Measurements from ENCODE around the gene SIL1.

Gene SIL1

GRCh38 chr5:138920181-138920580 lies 278.0 kb downstream of the SIL1 start:
- DNase-seq (ENCODE audit: low read depth) = no peak
- no peak overlapping the region for H3K4me3 ChIP-seq (ENCODE audit: low read depth, low read length)

GRCh38 chr5:138918686-138919085 lies 279.5 kb downstream of the SIL1 start:
- H3K4me3 ChIP-seq (ENCODE audit: low read depth, low read length) = no peak overlapping the region
- no peak for DNase-seq (ENCODE audit: low read depth)

- DNase-seq (ENCODE audit: low read depth) = no peak
- H3K4me3 ChIP-seq (ENCODE audit: low read depth, low read length) = no peak overlapping the region
Measured at GRCh38 chr5:138914338-138914737, 283.8 kb downstream of the SIL1 start.

- no peak for DNase-seq (ENCODE audit: low read depth)
- H3K4me3 ChIP-seq (ENCODE audit: low read depth, low read length) = no peak overlapping the region
Measured at GRCh38 chr5:138913773-138914172, 284.4 kb downstream of the SIL1 start.

GRCh38 chr5:138912093-138912492 lies 286.1 kb downstream of the SIL1 start:
- DNase-seq (ENCODE audit: low read depth) = no peak
- H3K4me3 ChIP-seq (ENCODE audit: low read depth, low read length) = no peak overlapping the region

GRCh38 chr5:138911441-138911840 lies 286.7 kb downstream of the SIL1 start:
- no peak overlapping the region for H3K4me3 ChIP-seq (ENCODE audit: low read depth, low read length)
- no peak for DNase-seq (ENCODE audit: low read depth)

- no peak overlapping the region for H3K4me3 ChIP-seq (ENCODE audit: low read depth, low read length)
- no peak for DNase-seq (ENCODE audit: low read depth)
Measured at GRCh38 chr5:138910546-138911185, 287.5 kb downstream of the SIL1 start.

- H3K4me3 ChIP-seq (ENCODE audit: low read depth, low read length) = no peak overlapping the region
- no peak for DNase-seq (ENCODE audit: low read depth)
Measured at GRCh38 chr5:138909734-138910133, 288.4 kb downstream of the SIL1 start.

- no peak overlapping the region for H3K4me3 ChIP-seq (ENCODE audit: low read depth, low read length)
- no peak for DNase-seq (ENCODE audit: low read depth)
Measured at GRCh38 chr5:138905541-138905940, 292.6 kb downstream of the SIL1 start.

GRCh38 chr5:138903130-138903775 lies 294.9 kb downstream of the SIL1 start:
- no peak for DNase-seq (ENCODE audit: low read depth)
- no peak overlapping the region for H3K4me3 ChIP-seq (ENCODE audit: low read depth, low read length)

- DNase-seq (ENCODE audit: low read depth) = no peak
- H3K4me3 ChIP-seq (ENCODE audit: low read depth, low read length) = no peak overlapping the region
Measured at GRCh38 chr5:138901716-138902115, 296.5 kb downstream of the SIL1 start.

GRCh38 chr5:138900281-138900965 lies 297.7 kb downstream of the SIL1 start:
- DNase-seq (ENCODE audit: low read depth) = peak; percentile 13
- H3K4me3 ChIP-seq (ENCODE audit: low read depth, low read length) = no peak overlapping the region

GRCh38 chr5:138898742-138899141 lies 299.4 kb downstream of the SIL1 start:
- no peak overlapping the region for H3K4me3 ChIP-seq (ENCODE audit: low read depth, low read length)
- no peak for DNase-seq (ENCODE audit: low read depth)

GRCh38 chr5:138898299-138898698 lies 299.9 kb downstream of the SIL1 start:
- no peak overlapping the region for H3K4me3 ChIP-seq (ENCODE audit: low read depth, low read length)
- DNase-seq (ENCODE audit: low read depth) = no peak
